ENCODE results near the gene PEX3. TPM values are rescaled to one million over a fixed set of nuclear protein-coding genes. Genes with fewer than 3 reads are reported as not detected.
A peak's percentile ranks its signal among the peaks of the same experiment; 100 is the strongest.

The PEX3 gene
- total and polyA plus RNA-seq, 2 experiments from 2014 or later: 13.8 to 19.4 TPM

DNA sequence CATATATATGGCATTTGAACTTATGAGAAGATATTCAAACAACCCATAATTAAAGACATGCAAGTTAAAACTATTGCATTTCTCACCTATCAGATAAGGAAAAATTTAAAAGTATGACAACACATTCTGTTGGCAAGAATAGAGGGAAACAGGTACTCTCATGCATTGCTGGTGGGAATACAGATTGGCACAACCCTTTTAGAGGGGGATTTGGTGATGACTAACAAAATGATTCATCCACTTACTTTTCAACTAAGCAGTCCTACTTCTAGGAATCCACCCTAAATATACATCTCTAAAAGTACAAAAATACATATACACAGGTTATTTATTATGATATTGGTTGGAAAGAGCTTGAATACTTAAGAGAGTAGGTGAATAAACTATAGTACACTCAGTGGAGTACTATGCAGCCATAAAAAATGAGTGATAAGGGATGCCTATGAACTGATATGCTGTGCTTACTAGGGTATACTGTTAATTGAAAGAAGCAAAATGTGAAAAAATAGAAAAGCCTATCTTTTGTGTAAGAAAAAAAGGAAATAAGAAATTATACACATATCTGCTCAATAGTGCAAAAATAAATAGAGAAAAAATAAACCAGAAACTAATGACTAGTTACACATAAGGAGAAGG is 42.3 kb upstream of the PEX3 start:
- peaks cover 9% of the 10 kb centered on the region; the same call in 1 of the 2 replicates for H3K4me1 ChIP-seq (ENCODE audit: insufficient read depth)
- no peaks in the 10 kb centered on the region for H3F3A ChIP-seq (replicated peaks; ENCODE audit: low read depth)
- H3K27ac Mint-ChIP-seq: no peak overlapping the region
- H3K4me3 ChIP-seq: no peak overlapping the region
- no peaks in the 10 kb centered on the region for H3K27me3 ChIP-seq (ENCODE audit: insufficient read depth)
- H3K27ac ChIP-seq (ENCODE audit: low read depth): no peak overlapping the region
- no peaks in the 10 kb centered on the region for H3K27me3 Mint-ChIP-seq (ENCODE audit: insufficient read depth, low read depth, poor library complexity)
- no peak for ATAC-seq
- H2AFZ ChIP-seq: no peak overlapping the region
- no peaks in the 10 kb centered on the region for H3K36me3 Mint-ChIP-seq (ENCODE audit: low read depth)
- TF ChIP-seq CTCF (conservative IDR thresholded peaks at IDR 0.05; ENCODE audit: low read depth in 2 of 2): no peak
- no peaks in the 10 kb centered on the region for H3K9me3 Mint-ChIP-seq
- H3K79me2 ChIP-seq (replicated peaks; ENCODE audit: insufficient read depth): no peaks in the 10 kb centered on the region
- H3K9me2 ChIP-seq (ENCODE audit: insufficient read depth): peaks cover 3% of the 10 kb centered on the region; the same call in 1 of the 2 replicates
- H3K4me3 Mint-ChIP-seq: no peak overlapping the region
- H3K36me3 ChIP-seq (ENCODE audit: insufficient read depth): no peaks in the 10 kb centered on the region
- no peak overlapping the region for H3K4me2 ChIP-seq
- H3K4me1 Mint-ChIP-seq: peaks cover 4% of the 10 kb centered on the region; the same call in 2 of the 3 replicates
- DNase-seq (ENCODE audit: low spot score): no peak
- no peaks in the 10 kb centered on the region for H4K20me1 ChIP-seq (replicated peaks; ENCODE audit: insufficient read depth)

DNA sequence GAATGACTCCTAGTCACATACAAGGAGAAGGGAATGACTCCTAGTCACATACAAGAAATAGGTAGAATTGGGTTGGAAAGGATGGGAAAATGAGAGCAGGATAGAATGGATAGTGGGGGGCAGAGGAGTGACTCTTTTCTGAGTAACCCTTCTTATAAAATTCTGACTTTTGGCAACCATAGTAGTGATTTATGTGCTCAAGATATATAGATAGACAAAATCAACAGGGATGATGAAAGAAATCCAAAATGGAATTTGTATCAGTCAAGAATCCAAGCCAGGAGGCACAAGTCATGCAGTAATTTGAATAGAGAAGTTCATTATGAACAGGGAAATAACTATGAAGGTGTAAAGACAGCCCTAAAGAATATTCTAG is 41.8 kb upstream of the PEX3 start:
- H3K9me3 Mint-ChIP-seq: no peaks in the 10 kb centered on the region

DNA sequence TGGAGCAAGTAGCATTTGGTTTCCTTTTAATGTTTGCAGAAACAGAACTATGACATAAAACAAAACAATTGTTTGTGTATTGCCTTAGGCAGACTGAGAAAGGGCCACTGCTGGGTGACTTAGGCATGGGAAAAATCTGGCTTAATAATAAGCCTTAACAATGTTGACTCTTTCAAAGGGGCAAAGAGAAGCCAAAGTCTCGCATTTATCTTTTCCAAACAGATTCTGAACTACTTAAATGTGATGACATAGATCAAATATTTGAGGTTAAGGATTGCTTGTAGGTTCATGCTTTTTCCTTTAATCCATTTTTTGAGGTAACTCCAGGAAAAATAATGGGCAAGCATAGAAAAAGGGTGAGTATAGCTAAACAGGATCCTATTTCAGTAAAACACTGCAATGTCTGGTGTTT is 39.7 kb upstream of the PEX3 start:
- no peak overlapping the region for H3K27ac ChIP-seq (ENCODE audit: low read depth)
- no peak for DNase-seq (ENCODE audit: low spot score)
- no peaks in the 10 kb centered on the region for H4K20me1 ChIP-seq (replicated peaks; ENCODE audit: insufficient read depth)
- H3K36me3 ChIP-seq (ENCODE audit: insufficient read depth): no peaks in the 10 kb centered on the region
- H3K27me3 Mint-ChIP-seq (ENCODE audit: insufficient read depth, low read depth, poor library complexity): no peaks in the 10 kb centered on the region
- H3K4me1 Mint-ChIP-seq: no peaks in the 10 kb centered on the region; the same call in 2 of the 3 replicates
- H3K9me3 Mint-ChIP-seq: no peaks in the 10 kb centered on the region
- H3K4me2 ChIP-seq: no peak overlapping the region
- ATAC-seq: no peak
- no peaks in the 10 kb centered on the region for H3K79me2 ChIP-seq (replicated peaks; ENCODE audit: insufficient read depth)
- peaks cover 3% of the 10 kb centered on the region; the same call in 1 of the 2 replicates for H3K9me2 ChIP-seq (ENCODE audit: insufficient read depth)
- H3K4me3 Mint-ChIP-seq: no peak overlapping the region
- H3K4me3 ChIP-seq: no peak overlapping the region
- H3K36me3 Mint-ChIP-seq (ENCODE audit: low read depth): no peaks in the 10 kb centered on the region
- H2AFZ ChIP-seq: no peak overlapping the region
- H3K27me3 ChIP-seq (ENCODE audit: insufficient read depth): no peaks in the 10 kb centered on the region
- H3K27ac Mint-ChIP-seq: no peak overlapping the region
- no peaks in the 10 kb centered on the region for H3K4me1 ChIP-seq (ENCODE audit: insufficient read depth)
- no peaks in the 10 kb centered on the region for H3F3A ChIP-seq (replicated peaks; ENCODE audit: low read depth)
- no peak for TF ChIP-seq CTCF (conservative IDR thresholded peaks at IDR 0.05; ENCODE audit: low read depth in 2 of 2)
- TF ChIP-seq ZNF114 (CRISPR knock-in tag; IDR thresholded peaks at IDR 0.05): no peak
- TF ChIP-seq ZNF331 (CRISPR knock-in tag; IDR thresholded peaks at IDR 0.05; ENCODE audit: low read depth): no peak
- TF ChIP-seq ETS1 (IDR thresholded peaks at IDR 0.05): no peak
- no peak for TF ChIP-seq EZH2phosphoT487 (IDR thresholded peaks at IDR 0.05; ENCODE audit: unreplicated experiment)
- TF ChIP-seq POLR2AphosphoS5 (IDR thresholded peaks at IDR 0.05; ENCODE audit: low read depth): no peak
- no peak for TF ChIP-seq CREB1 (CRISPR knock-in tag; IDR thresholded peaks at IDR 0.05; ENCODE audit: low read depth)
- no peak for TF ChIP-seq STAT1 (IDR thresholded peaks at IDR 0.05; ENCODE audit: unreplicated experiment)
- no peak for TF ChIP-seq NANOG (IDR thresholded peaks at IDR 0.05; ENCODE audit: borderline replicate concordance)
- TF ChIP-seq EZH2 (IDR thresholded peaks at IDR 0.05; ENCODE audit: low read depth, unreplicated experiment): no peak
- no peak for TF ChIP-seq JUNB (IDR thresholded peaks at IDR 0.05; ENCODE audit: unreplicated experiment)

More for the DNA sequence above, 41.8 kb upstream of the PEX3 start:
- Histone ChIP-seq H4K20me1 (replicated peaks; ENCODE audit: insufficient read depth) (no peaks in the 10 kb centered on the region), H3K27me3 (ENCODE audit: insufficient read depth) (no peaks in the 10 kb centered on the region), H3K36me3 (ENCODE audit: insufficient read depth) (no peaks in the 10 kb centered on the region), H3K79me2 (replicated peaks; ENCODE audit: insufficient read depth) (no peaks in the 10 kb centered on the region), H3K4me2 (no peak overlapping the region), H3F3A (replicated peaks; ENCODE audit: low read depth) (no peaks in the 10 kb centered on the region), H3K9me2 (ENCODE audit: insufficient read depth) (peaks cover 3% of the 10 kb centered on the region; the same call in 1 of the 2 replicates), H2AFZ (peak overlapping the region; percentile 90; the same call in 1 of the 2 replicates), H3K4me3 (no peak overlapping the region), H3K27ac (ENCODE audit: low read depth) (no peak overlapping the region), H3K4me1 (ENCODE audit: insufficient read depth) (0 out of 2 replicates have a peak, but pooled peaks cover 7% of the 10 kb centered on the region)
- Mint-ChIP-seq H3K27ac (no peak overlapping the region), H3K4me3 (no peak overlapping the region), H3K4me1 (peaks cover 4% of the 10 kb centered on the region; the same call in 2 of the 3 replicates), H3K36me3 (ENCODE audit: low read depth) (no peaks in the 10 kb centered on the region), H3K27me3 (ENCODE audit: insufficient read depth, low read depth, poor library complexity) (no peaks in the 10 kb centered on the region)
- no peak for TF ChIP-seq ZNF114 (CRISPR knock-in tag; IDR thresholded peaks at IDR 0.05)
- DNase-seq (ENCODE audit: low spot score): no peak
- ATAC-seq: no peak
